Stimulated activated CD4-positive, alpha-beta T cell treated with anti-CD3 and anti-CD28 coated beads, Interleukin-15, amount 100 ng/mL, for 48 hours (primary cell): ENCODE measurements around the gene PATE1.

Experiments used
- DNase-seq, 2 donors: peaks; one replicate each; pipeline ENCODE4 v3.0.0-alpha.2; 2020; ENCODE audit warnings: low read depth in 2 of 2

Gene PATE1

GRCh38 chr11:125790825-125791224 lies 44.7 kb downstream of the PATE1 start:
- no peak for DNase-seq

DNA sequence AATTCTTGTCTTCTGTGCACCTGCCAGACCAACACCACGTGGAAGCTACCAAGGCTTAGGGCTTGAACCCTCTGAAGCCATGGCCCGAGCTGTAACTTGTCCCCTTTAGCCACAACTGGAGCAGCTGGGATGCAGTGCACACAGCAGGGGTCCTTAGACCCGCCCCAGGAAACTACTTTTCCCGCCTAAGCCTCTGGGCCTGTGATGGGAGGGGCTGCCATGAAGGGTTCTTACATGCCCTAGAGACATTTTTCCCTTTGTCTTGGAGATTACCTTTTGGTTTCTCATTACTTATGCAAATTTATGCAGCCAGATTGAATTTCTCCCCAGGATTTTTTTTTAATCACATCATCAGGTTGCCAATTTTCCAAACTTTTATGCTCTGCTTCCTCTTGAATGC lies 51.6 kb downstream of the PATE1 start:
- DNase-seq, result no peak
